Stimulated activated naive CD8-positive, alpha-beta T cell treated with anti-CD3 and anti-CD28 coated beads, Interleukin-15, Interleukin-2, amounts not matched to agents 100 ng/mL and 50 ng/mL, for 24 hours (primary cell): ENCODE results near the gene AGL.
"Not testable (repeated sequence)": the region's sequence is repeated elsewhere in the genome, so short reads cannot be mapped to it uniquely, and the experiment has no call there.

ENCODE experiments used
- H3K27ac Mint-ChIP-seq: one replicate; pipeline ENCODE4 v1.8.0; 2021; ENCODE audit warnings: mild to moderate bottlenecking, mixed read lengths
- H3K27me3 Mint-ChIP-seq: one replicate; pipeline ENCODE4 v1.8.0; 2021; ENCODE audit warnings: mixed read lengths
- H3K36me3 Mint-ChIP-seq: one replicate; pipeline ENCODE4 v1.8.0; 2021; ENCODE audit warnings: low read depth, mixed read lengths
- H3K4me1 Mint-ChIP-seq: one replicate; pipeline ENCODE4 v1.8.0; 2021; ENCODE audit warnings: low read depth, mixed read lengths
- H3K4me3 Mint-ChIP-seq: one replicate; pipeline ENCODE4 v1.8.0; 2021; ENCODE audit warnings: mild to moderate bottlenecking, mixed read lengths
- H3K9me3 Mint-ChIP-seq: one replicate; pipeline ENCODE4 v1.8.0; 2021; ENCODE audit warnings: mixed read lengths

Gene AGL

DNA sequence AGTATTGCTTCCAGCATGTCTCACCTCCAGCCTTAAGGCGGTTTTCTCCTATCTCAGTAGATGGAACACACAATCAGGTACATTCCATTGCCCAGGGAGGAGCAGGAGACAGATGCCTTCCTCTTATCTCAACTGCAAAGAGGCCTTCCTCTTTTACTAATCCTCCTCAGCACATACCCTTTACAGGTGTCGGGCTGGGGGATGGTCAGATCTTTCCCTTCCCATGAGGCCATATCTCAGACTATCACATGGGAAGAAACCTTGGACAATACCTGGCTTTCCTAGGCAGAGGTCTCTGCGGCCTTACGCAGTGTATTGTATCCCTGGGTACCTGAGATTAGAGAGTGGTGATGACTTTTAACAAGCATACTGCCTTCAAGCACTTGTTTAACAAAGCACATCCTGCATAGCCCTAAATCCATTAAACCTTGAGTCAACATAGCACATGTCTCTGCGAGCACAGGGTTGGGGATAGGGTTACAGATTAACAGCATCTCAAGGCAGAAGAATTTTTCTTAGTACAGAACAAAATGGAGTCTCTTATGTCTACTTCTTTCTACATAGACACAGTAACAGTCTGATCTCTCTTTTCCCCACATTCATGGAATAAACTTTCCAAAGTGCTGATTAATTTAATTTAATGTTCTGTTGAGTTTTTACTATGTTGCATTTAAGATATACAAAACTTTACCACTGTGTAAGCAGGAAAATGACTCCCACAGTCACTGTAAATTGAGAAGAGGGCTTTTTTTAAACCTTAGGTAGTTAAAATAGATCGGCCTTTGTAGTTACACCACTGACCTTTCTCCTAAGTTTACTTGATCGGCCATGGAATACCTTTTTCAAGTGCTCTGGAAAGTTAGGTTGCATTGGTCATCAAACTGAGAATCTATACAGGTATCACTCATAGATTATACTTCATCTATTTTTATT lies 13.7 kb upstream of the AGL start:
- not testable (repeated sequence) for H3K27me3 Mint-ChIP-seq, H3K27ac Mint-ChIP-seq, H3K36me3 Mint-ChIP-seq, H3K4me1 Mint-ChIP-seq, H3K9me3 Mint-ChIP-seq, H3K4me3 Mint-ChIP-seq

DNA sequence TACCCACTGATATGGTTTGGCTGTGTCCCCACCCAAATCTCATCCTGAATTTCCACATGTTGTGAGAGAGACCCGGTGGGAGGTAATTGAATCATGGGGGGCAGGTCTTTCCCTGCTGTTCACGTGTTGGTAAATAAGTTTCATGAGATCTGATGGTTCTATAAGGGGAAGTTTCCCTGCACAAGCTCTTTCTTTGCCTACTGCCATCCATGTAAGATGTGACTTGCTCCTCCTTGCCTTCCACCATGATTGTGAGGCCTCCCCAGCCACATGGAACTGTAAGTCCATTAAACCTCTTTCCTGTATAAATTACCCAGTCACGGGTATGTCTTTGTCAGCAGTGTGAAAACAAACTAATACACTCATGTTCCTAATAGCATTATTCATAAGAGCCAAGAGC lies 9.8 kb upstream of the AGL start:
- not testable (repeated sequence) for H3K9me3 Mint-ChIP-seq, H3K27ac Mint-ChIP-seq, H3K4me1 Mint-ChIP-seq, H3K27me3 Mint-ChIP-seq, H3K4me3 Mint-ChIP-seq, H3K36me3 Mint-ChIP-seq

DNA sequence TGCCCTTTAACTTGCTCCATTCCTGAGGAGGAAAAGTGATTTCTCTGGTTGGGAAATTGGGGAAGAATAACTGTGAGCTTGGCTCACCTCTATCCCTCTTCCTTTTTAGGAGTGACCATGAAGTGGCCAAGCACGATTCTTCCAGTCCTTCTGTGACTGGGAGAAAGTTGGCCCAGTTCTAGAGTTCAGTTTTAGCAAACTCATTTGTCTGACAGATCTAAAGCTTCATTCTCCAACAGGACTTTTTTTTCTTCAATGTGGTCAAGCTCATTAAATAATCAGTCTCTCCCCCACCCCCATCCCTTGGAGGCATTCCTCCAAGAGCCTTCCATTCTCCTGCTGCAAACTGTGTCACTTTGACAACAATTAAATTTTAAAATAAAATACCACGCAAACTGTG lies 6.4 kb upstream of the AGL start:
- H3K4me3 Mint-ChIP-seq: no peak overlapping the region
- H3K9me3 Mint-ChIP-seq: peaks cover 8% of the 10 kb centered on the region
- peaks cover 3% of the 10 kb centered on the region for H3K36me3 Mint-ChIP-seq
- no peaks in the 10 kb centered on the region for H3K27me3 Mint-ChIP-seq
- H3K4me1 Mint-ChIP-seq: peaks cover 4% of the 10 kb centered on the region
- no peak overlapping the region for H3K27ac Mint-ChIP-seq

DNA sequence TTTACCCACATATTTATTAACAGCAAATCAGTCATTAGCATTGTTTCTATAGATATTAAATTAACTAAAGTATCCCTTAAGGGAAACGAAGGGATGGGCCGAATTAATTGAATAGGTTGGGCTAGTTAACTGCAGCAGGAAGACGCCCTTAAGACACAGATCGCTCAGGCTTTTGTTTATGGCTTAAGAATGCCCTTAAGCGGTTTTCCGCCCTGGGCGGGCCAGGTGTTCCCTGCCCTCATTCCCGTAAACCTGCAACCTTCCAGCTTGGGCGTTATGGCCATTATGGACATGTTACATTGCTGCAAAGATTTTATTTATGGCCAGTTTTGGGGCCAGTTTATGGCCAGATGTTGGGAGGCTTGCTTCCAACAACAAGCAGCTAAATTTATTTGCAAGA lies 5.0 kb upstream of the AGL start:
- H3K4me3 Mint-ChIP-seq, H3K9me3 Mint-ChIP-seq, H3K27me3 Mint-ChIP-seq, H3K27ac Mint-ChIP-seq, H3K36me3 Mint-ChIP-seq: not testable (repeated sequence)
- H3K4me1 Mint-ChIP-seq: peaks cover 13% of the 10 kb centered on the region

DNA sequence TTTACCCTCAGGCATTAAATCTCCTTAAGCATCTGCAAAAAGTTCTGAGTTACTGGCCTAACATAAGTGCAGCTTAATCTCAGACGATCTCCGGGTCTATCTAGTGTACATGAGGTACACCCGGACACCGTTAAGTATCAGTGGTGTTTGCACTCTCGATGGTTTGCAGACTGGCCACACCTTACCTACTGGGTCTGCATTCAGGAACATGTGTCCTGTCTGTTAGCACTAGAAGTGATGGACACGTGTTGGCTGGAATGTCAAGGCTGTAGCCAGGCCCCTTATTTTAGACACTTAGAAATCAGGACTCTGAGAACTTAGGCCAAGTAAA lies 783 bp upstream of the AGL start:
- peak overlapping the region; percentile 93 for H3K4me3 Mint-ChIP-seq
- H3K27ac Mint-ChIP-seq: peak overlapping the region; percentile 92
- H3K9me3 Mint-ChIP-seq: no peaks in the 10 kb centered on the region
- peaks cover 28% of the 10 kb centered on the region for H3K4me1 Mint-ChIP-seq
- peaks cover 13% of the 10 kb centered on the region for H3K36me3 Mint-ChIP-seq
- H3K27me3 Mint-ChIP-seq: no peaks in the 10 kb centered on the region

DNA sequence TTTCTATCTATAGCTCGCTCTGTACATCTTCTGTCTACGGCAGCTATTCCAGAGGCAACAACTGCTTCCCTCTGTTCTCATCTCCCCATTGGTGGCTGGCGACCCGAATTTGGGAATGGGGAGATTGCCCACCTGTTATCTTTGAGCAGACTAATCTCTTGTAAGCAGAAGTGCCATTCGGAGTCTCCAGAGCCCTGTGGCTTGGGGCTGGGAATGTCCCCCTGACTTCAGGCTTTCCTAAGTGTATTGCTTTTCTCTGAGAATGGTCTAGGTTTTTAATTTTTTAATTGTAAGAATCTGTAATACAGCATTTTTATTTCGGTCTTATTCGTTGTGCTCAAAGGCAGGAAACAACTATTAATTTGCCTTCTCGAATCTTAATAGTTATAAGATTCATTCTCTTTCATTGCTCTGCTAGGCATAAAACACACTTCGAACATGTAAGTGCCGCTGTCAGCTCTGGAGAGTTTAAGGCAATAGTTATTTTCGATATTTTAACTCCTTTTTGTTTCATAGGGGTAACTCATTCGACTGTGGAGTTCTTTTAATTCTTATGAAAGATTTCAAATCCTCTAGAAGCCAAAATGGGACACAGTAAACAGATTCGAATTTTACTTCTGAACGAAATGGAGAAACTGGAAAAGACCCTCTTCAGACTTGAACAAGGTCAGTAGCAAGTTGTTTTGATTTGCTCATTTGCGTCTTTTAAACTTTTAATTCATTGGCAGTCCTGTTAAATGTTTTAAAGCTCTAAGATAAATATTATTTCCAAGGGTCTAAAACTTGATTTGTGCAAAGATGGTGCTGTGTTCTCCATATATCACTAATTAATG lies 514 bp downstream of the AGL start:
- Mint-ChIP-seq H3K4me1 (peaks cover 28% of the 10 kb centered on the region), H3K27ac (peak overlapping the region; percentile 81), H3K27me3 (no peaks in the 10 kb centered on the region), H3K36me3 (peaks cover 18% of the 10 kb centered on the region), H3K9me3 (no peaks in the 10 kb centered on the region), H3K4me3 (peak overlapping the region; percentile 93)

DNA sequence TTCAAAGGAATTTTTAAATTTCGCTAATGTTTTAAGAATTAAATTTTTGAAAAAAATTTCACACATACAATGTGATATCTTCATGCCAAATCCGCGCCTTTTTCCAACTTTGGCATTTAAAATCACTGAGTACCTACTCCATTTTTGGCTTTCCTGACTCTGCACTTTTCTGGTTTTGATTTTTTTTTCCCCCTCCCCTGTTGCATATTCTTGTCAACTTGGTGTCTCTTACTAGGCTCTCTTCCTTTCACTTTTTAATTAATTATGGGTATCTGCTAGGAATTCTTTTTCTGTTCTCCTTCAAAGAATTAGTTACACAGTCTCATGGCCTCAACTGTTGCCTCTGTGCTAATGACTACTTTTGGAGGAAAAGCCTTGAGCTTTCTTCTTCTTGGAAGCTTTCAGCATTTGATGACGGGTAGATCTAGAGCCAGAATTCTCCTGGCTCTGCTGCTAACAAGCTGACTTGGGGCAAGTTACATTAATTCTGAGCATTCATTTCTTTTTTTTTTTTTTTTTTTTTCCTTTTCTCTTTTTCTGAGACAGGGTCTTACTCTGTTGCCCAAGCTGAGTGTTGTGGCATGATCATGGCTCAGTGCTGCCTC lies 1.8 kb downstream of the AGL start:
- Mint-ChIP-seq H3K4me3 (peak overlapping the region; percentile 51), H3K36me3 (peaks cover 22% of the 10 kb centered on the region), H3K4me1 (peaks cover 28% of the 10 kb centered on the region), H3K27me3 (no peaks in the 10 kb centered on the region), H3K9me3 (no peaks in the 10 kb centered on the region), H3K27ac (no peak overlapping the region)

DNA sequence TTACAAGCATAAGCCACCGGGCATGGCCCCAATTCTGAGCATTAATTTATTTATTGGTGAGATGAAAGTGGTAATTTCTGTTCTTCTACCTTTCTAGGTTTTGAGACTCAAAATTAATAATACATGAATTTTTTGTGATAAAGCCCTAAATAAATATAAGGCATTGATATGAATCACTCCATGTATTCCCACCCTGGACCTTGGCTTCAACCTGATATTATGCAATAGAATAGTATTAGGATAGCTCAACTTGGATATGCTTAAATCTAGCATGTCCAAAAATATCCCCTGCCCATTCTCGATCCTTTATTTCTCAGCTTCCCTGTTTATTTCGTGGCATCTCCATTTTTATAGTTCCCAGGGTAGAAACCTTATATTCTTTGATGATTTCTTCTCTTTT lies 2.5 kb downstream of the AGL start:
- Mint-ChIP-seq H3K27me3 (no peaks in the 10 kb centered on the region), H3K9me3 (no peaks in the 10 kb centered on the region), H3K4me1 (peaks cover 28% of the 10 kb centered on the region), H3K36me3 (peaks cover 22% of the 10 kb centered on the region), H3K4me3 (no peak overlapping the region), H3K27ac (no peak overlapping the region)

DNA sequence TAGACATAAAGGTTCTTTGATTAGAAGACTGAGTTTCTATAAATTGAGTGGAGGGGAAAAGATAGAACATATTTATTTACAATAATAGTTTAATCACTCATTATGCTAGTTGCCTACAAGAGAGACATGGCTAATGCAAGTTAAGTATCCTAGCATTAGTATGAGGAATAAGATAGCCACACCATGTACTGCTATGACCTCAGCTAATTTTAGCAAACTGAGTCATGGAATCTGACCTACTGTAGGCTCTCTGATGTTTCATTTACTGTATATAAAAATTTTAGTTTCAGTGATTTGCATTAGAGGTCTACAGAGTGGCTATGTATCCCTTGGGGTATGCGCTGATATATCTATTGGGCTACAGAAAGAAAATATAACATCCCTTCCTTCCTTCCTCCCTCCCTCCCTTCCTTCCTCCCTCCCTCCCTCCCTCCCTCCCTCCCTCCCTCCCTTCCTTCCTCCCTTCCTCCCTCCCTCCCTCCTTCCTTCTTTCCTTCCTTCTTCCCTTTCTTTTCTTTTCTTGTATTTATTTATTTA lies 5.8 kb downstream of the AGL start:
- peaks cover 24% of the 10 kb centered on the region for H3K36me3 Mint-ChIP-seq
- H3K27me3 Mint-ChIP-seq: no peaks in the 10 kb centered on the region
- no peak overlapping the region for H3K4me3 Mint-ChIP-seq
- H3K4me1 Mint-ChIP-seq: peaks cover 10% of the 10 kb centered on the region
- no peaks in the 10 kb centered on the region for H3K9me3 Mint-ChIP-seq
- H3K27ac Mint-ChIP-seq: no peak overlapping the region

DNA sequence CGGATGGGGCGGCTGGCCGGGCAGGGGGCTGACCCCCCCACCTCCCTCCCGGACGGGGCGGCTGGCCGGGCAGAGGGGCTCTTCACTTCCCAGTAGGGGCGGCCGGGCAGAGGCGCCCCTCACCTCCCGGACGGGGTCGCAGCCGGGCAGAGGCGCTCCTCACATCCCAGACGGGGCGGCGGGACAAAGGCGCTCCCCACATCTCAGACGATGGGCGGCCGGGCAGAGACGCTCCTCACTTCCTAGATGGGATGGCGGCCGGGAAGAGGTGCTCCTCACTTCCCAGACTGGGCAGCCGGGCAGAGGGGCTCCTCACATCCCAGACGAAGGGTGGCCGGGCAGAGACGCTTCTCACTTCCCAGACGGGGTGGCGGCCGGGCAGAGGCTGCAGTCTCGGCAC lies 6.9 kb downstream of the AGL start:
- H3K27ac Mint-ChIP-seq, H3K4me1 Mint-ChIP-seq, H3K27me3 Mint-ChIP-seq, H3K9me3 Mint-ChIP-seq, H3K4me3 Mint-ChIP-seq: not testable (repeated sequence)
- H3K36me3 Mint-ChIP-seq: peaks cover 29% of the 10 kb centered on the region

DNA sequence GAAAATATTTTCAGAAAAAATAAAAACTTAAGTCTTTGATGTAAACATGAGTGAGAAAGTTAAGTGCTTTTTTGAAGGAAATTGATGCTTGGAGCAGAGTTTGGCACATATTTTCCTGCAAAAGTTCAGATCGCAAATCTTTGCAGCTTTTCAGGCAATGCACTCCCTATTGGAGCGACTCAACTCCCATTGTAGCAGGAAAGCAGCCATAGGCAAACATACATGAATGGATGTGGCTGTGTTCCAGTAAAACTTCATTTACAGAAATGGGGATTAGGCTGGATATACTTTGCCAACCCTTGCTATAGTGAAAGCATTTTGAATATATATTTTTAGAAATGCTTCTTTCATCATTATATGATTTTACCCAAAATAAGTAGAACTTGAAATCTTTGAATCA lies 8.1 kb downstream of the AGL start:
- H3K27ac Mint-ChIP-seq: no peak overlapping the region
- H3K4me3 Mint-ChIP-seq: no peak overlapping the region
- H3K9me3 Mint-ChIP-seq: no peaks in the 10 kb centered on the region
- H3K27me3 Mint-ChIP-seq: no peaks in the 10 kb centered on the region
- peaks cover 26% of the 10 kb centered on the region for H3K36me3 Mint-ChIP-seq
- H3K4me1 Mint-ChIP-seq: no peaks in the 10 kb centered on the region

DNA sequence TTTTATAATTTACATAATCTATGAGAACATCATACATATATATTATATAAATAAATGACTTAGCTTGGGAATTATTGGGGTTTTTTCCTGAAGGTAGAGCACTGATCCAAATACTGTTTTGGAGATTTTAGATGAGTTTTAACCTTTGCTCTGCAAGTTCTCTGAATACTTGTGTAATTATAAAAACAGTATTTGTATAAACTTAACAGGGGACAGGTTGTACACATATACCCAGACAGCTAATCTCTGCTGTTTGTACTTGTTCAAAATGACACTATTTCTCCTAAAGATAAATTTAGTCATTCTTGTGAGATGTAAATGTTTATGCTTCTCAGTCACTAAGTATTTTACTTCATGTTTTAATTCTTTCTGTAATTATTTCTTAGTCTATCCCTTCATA lies 8.7 kb downstream of the AGL start:
- H3K4me3 Mint-ChIP-seq: no peak overlapping the region
- peaks cover 26% of the 10 kb centered on the region for H3K36me3 Mint-ChIP-seq
- no peak overlapping the region for H3K27ac Mint-ChIP-seq
- no peaks in the 10 kb centered on the region for H3K4me1 Mint-ChIP-seq
- H3K9me3 Mint-ChIP-seq: no peaks in the 10 kb centered on the region
- H3K27me3 Mint-ChIP-seq: no peaks in the 10 kb centered on the region

DNA sequence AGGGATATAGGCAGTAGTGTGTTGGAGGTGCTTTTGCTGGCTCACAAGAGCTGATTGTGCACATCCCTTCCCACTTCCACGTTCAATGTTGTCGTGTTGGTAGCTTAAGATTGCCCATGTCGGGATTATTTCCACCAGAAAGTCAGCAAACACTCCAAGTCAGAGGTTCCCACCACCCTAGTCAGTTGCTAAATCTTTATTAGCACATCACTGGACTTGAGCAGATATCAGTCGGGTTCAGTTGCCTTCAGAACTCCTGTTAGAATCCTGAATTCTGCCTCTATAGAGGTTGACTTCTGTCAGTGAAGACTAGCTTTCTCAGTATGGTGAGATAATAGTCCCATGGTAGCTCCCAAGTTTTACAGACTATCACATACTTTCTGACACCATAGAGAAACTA lies 10.5 kb downstream of the AGL start:
- Mint-ChIP-seq H3K27ac (no peak overlapping the region), H3K9me3 (no peaks in the 10 kb centered on the region), H3K4me1 (no peaks in the 10 kb centered on the region), H3K36me3 (peaks cover 32% of the 10 kb centered on the region), H3K4me3 (no peak overlapping the region), H3K27me3 (no peaks in the 10 kb centered on the region)

DNA sequence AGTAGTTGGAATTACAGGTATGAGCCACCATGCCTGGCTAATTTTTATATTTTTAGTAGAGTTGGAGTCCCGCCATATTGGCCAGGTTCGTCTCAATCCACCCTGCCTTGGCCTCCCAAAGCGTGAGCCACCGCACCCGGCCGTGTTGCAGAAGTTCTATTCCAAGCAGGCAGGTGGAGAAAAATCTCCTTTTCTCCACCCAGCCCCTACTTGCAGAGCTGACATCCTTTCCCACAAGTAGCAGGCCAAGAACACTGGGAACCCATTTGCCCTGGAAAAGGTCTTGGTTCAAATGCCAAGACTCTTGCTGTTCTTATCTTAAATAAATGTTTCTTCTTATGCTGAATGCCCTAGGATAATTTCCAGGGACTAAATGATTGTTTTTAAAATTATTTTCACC lies 17.5 kb downstream of the AGL start:
- Mint-ChIP-seq H3K36me3 (peaks cover 26% of the 10 kb centered on the region), H3K4me1 (no peaks in the 10 kb centered on the region), H3K9me3 (no peaks in the 10 kb centered on the region), H3K27me3 (no peaks in the 10 kb centered on the region), H3K27ac (no peak overlapping the region), H3K4me3 (no peak overlapping the region)

DNA sequence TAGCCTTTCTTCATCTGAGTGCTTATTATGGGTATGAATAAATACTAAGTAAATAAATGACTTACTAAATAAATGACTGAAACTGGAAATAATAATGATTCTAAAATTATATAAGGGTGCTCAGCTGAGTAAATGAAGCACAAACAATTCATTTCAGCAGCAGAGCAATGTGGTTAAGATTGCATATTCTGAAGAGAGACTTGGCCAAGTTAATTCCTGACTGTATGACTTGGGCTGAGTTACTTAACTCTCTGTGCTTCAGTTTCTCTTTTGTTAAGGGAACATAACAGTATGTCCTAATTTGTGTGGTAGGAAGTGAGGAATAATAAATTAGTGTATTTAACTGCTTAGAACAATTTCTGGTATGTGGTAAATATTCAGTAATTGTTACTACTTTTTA lies 19.1 kb downstream of the AGL start:
- H3K4me1 Mint-ChIP-seq: no peaks in the 10 kb centered on the region
- no peaks in the 10 kb centered on the region for H3K27me3 Mint-ChIP-seq
- H3K36me3 Mint-ChIP-seq: peaks cover 20% of the 10 kb centered on the region
- H3K27ac Mint-ChIP-seq: no peak overlapping the region
- no peaks in the 10 kb centered on the region for H3K9me3 Mint-ChIP-seq
- H3K4me3 Mint-ChIP-seq: no peak overlapping the region
